SK-N-SH treated with all-trans-retinoic acid at 6 μM for 48 hours (cell line): Measurements from ENCODE around the gene TAF10.
A peak's percentile ranks its signal among the peaks of the same experiment; 100 is the strongest.

Experiments used
- ATAC-seq: fragments of 200-7000 bp; cut with Tn5 transposase; 3 replicates; pipeline ENCODE4 v1.9.1; 2020; ENCODE audit warnings: mild to moderate bottlenecking, moderate library complexity
- ARNTL ChIP-seq: fragments of 450-650 bp; formaldehyde crosslinking; IDR thresholded peaks from 2 replicates; pipeline ENCODE4 v1.5.0; 2020; ENCODE audit warnings: low read depth, mild to moderate bottlenecking, moderate library complexity, borderline replicate concordance
- BACH2 ChIP-seq: fragments of 250-450 bp; sonication (Bioruptor Pico); IDR thresholded peaks from 2 replicates; pipeline ENCODE4 v1.9.0; 2021; ENCODE audit warnings: mild to moderate bottlenecking, borderline replicate concordance
- CSRNP3 ChIP-seq: fragments of 250-450 bp; sonication (Bioruptor Pico); IDR thresholded peaks from 2 replicates; pipeline ENCODE4 v1.5.1; 2021; ENCODE audit warnings: mild to moderate bottlenecking, moderate library complexity
- ESRRG ChIP-seq: fragments of 250-450 bp; sonication (Bioruptor Pico); IDR thresholded peaks from 2 replicates; pipeline ENCODE4 v1.6.1; 2021; ENCODE audit warnings: mild to moderate bottlenecking
- ISL1 ChIP-seq: fragments of 250-450 bp; sonication (Bioruptor Pico); IDR thresholded peaks from 2 replicates; pipeline ENCODE4 v2.1.2; 2022; ENCODE audit warnings: mild to moderate bottlenecking, moderate library complexity
- OSR1 ChIP-seq: fragments of 250-450 bp; sonication (Bioruptor Pico); IDR thresholded peaks from 2 replicates; pipeline ENCODE4 v1.8.0; 2022; ENCODE audit warnings: moderate library complexity, mild to moderate bottlenecking, inconsistent platforms
- PATZ1 ChIP-seq: fragments of 250-450 bp; sonication (Bioruptor Pico); IDR thresholded peaks from 2 replicates; pipeline ENCODE4 v1.8.0; 2020; ENCODE audit warnings: mild to moderate bottlenecking, moderate library complexity, borderline replicate concordance
- POU6F1 ChIP-seq: fragments of 250-450 bp; sonication (Bioruptor Pico); IDR thresholded peaks from 2 replicates; pipeline ENCODE4 v1.8.0; 2021; ENCODE audit warnings: low read depth, mild to moderate bottlenecking, moderate library complexity, borderline replicate concordance
- PPARA ChIP-seq: fragments of 250-450 bp; sonication (Bioruptor Pico); IDR thresholded peaks from 2 replicates; pipeline ENCODE4 v1.5.0; 2020; ENCODE audit warnings: mild to moderate bottlenecking, borderline replicate concordance
- RARB ChIP-seq: fragments of 250-450 bp; sonication (Bioruptor Pico); IDR thresholded peaks from 2 replicates; pipeline ENCODE4 v1.8.0; 2021; ENCODE audit warnings: mild to moderate bottlenecking, moderate library complexity
- SNAI2 ChIP-seq: fragments of 250-450 bp; sonication (Bioruptor Pico); IDR thresholded peaks from 2 replicates; pipeline ENCODE4 v1.5.0; 2020; ENCODE audit warnings: mild to moderate bottlenecking, moderate library complexity
- TCF4 ChIP-seq: fragments of 250-450 bp; sonication (Bioruptor Pico); IDR thresholded peaks from 2 replicates; pipeline ENCODE4 v1.8.0; 2021; ENCODE audit warnings: mild to moderate bottlenecking, moderate library complexity, borderline replicate concordance
- TOX ChIP-seq: fragments of 250-450 bp; sonication (Bioruptor Pico); IDR thresholded peaks from 2 replicates; pipeline ENCODE4 v1.8.0; 2021; ENCODE audit warnings: mild to moderate bottlenecking, moderate library complexity, borderline replicate concordance
- TSHZ2 ChIP-seq: fragments of 250-450 bp; sonication (Bioruptor Pico); IDR thresholded peaks from 2 replicates; pipeline ENCODE4 v1.5.0; 2020; ENCODE audit warnings: mild to moderate bottlenecking, moderate library complexity
- ZFP3 ChIP-seq: fragments of 250-450 bp; sonication (Bioruptor Pico); IDR thresholded peaks from 2 replicates; pipeline ENCODE4 v1.5.0; 2020; ENCODE audit warnings: mild to moderate bottlenecking, moderate library complexity
- ZFP30 ChIP-seq: fragments of 450-650 bp; formaldehyde crosslinking; IDR thresholded peaks from 2 replicates; pipeline ENCODE4 v1.5.0; 2022; ENCODE audit warnings: mild to moderate bottlenecking, moderate library complexity
- ZNF565 ChIP-seq: fragments of 450-650 bp; formaldehyde crosslinking; conservative IDR thresholded peaks from 2 replicates; pipeline ENCODE4 v1.5.0; 2020; ENCODE audit warnings: low read depth, mild to moderate bottlenecking, moderate library complexity
- ZNF70 ChIP-seq: fragments of 450-650 bp; formaldehyde crosslinking; IDR thresholded peaks from 2 replicates; pipeline ENCODE4 v1.5.0; 2020; ENCODE audit warnings: mild to moderate bottlenecking, moderate library complexity
- ZNF8 ChIP-seq: fragments of 450-650 bp; formaldehyde crosslinking; IDR thresholded peaks from 2 replicates; pipeline ENCODE4 v1.5.0; 2020; ENCODE audit warnings: mild to moderate bottlenecking, moderate library complexity

TAF10 gene

GRCh38 chr11:6603287-6604080, 8.5 kb downstream of the TAF10 start, which contains the start of the genes ILK and RRP8:
ILK (plus strand) TSS chr11:6603774; CDS start chr11:6604272, 498 bp downstream.
RRP8 (minus strand) TSS chr11:6603616; CDS start chr11:6603502, 114 bp downstream.
- ATAC-seq: peak; percentile 82
- TF ChIP-seq ZNF565 (no peak), ZNF8 (CRISPR knock-in tag) (peak; percentile 6; the same call in 1 of the 2 replicates)

- ATAC-seq: no peak
These were observed 9.7 kb downstream of the TAF10 start for GRCh38 chr11:6602096-6602940.

GRCh38 chr11:6601041-6601461, 11.0 kb downstream of the TAF10 start:
- TF ChIP-seq CSRNP3 (CRISPR knock-in tag) (no peak), SNAI2 (CRISPR knock-in tag) (no peak), ARNTL (CRISPR knock-in tag) (no peak), RARB (CRISPR knock-in tag) (no peak), TSHZ2 (CRISPR knock-in tag) (no peak), POU6F1 (no peak), ZFP3 (CRISPR knock-in tag) (no peak), OSR1 (no peak), ZNF565 (no peak), ZNF70 (no peak), BACH2 (CRISPR knock-in tag) (no peak), PPARA (CRISPR knock-in tag) (no peak), ZFP30 (no peak), PATZ1 (CRISPR knock-in tag) (no peak), TOX (CRISPR knock-in tag) (no peak), TCF4 (no peak), ISL1 (no peak)
- ATAC-seq: no peak

More at GRCh38 chr11:6602096-6602940, 9.7 kb downstream of the TAF10 start:
- no peak for TF ChIP-seq ZFP3 (CRISPR knock-in tag)

GRCh38 chr11:6599881-6600390, 12.1 kb downstream of the TAF10 start:
- ATAC-seq: no peak
- TF ChIP-seq ZFP30: no peak
- no peak for TF ChIP-seq TSHZ2 (CRISPR knock-in tag)
- no peak for TF ChIP-seq ZNF8 (CRISPR knock-in tag)
- TF ChIP-seq TCF4: no peak
- no peak for TF ChIP-seq ISL1
- no peak for TF ChIP-seq SNAI2 (CRISPR knock-in tag)
- no peak for TF ChIP-seq PPARA (CRISPR knock-in tag)
- no peak for TF ChIP-seq CSRNP3 (CRISPR knock-in tag)
- no peak for TF ChIP-seq ESRRG (CRISPR knock-in tag)
- no peak for TF ChIP-seq ZFP3 (CRISPR knock-in tag)
